IPS-20b (cell line): ENCODE measurements around the gene APOD.
"Not testable (repeated sequence)": the region's sequence is repeated elsewhere in the genome, so short reads cannot be mapped to it uniquely, and the experiment has no call there.

Experiments used
- H3K27ac ChIP-seq: one replicate; pipeline ENCODE4 v1.5.1; 2013; ENCODE audit warnings: low read length
- H3K27me3 ChIP-seq: 2 replicates; pipeline ENCODE4 v1.6.1; 2013; ENCODE audit warnings: mild to moderate bottlenecking, low read length, inconsistent platforms; ENCODE audit not compliant: insufficient read depth
- H3K36me3 ChIP-seq: 2 replicates; pipeline ENCODE4 v1.6.1; 2013; ENCODE audit warnings: low read depth, mild to moderate bottlenecking, inconsistent platforms, low read length, moderate library complexity; ENCODE audit not compliant: insufficient read depth
- H3K4me1 ChIP-seq: 2 replicates; pipeline ENCODE4 v1.6.1; 2013; ENCODE audit warnings: mild to moderate bottlenecking, control low read depth, inconsistent platforms, low read length, moderate library complexity; ENCODE audit not compliant: insufficient read depth
- H3K4me3 ChIP-seq: 2 replicates; pipeline ENCODE4 v1.5.1; 2013; ENCODE audit warnings: mild to moderate bottlenecking, low read length, inconsistent platforms
- H3K9ac ChIP-seq: 2 replicates; pipeline ENCODE4 v1.6.1; 2013; ENCODE audit warnings: low read depth, mild to moderate bottlenecking, inconsistent platforms, low read length, moderate library complexity
- H3K9me3 ChIP-seq: 2 replicates; pipeline ENCODE4 v1.6.1; 2013; ENCODE audit warnings: mild to moderate bottlenecking, low read depth, low read length, inconsistent platforms; ENCODE audit not compliant: insufficient read depth

Gene APOD

GRCh38 chr3:195614672-195615504 is 31.1 kb upstream of the APOD start:
- not testable (repeated sequence) for H3K4me1 ChIP-seq, H3K4me3 ChIP-seq, H3K9ac ChIP-seq, H3K36me3 ChIP-seq, H3K27ac ChIP-seq, H3K9me3 ChIP-seq, H3K27me3 ChIP-seq

- Histone ChIP-seq H3K27me3 (no peaks in the 10 kb centered on the region), H3K9me3 (peaks cover 21% of the 10 kb centered on the region), H3K4me3 (no peak overlapping the region), H3K27ac (no peak overlapping the region), H3K9ac (no peak overlapping the region), H3K4me1 (no peaks in the 10 kb centered on the region), H3K36me3 (no peaks in the 10 kb centered on the region)
Observed at GRCh38 chr3:195613468-195614069, 29.8 kb upstream of the APOD start.

GRCh38 chr3:195612075-195612800 is 28.5 kb upstream of the APOD start:
- H3K9me3 ChIP-seq: peaks cover 32% of the 10 kb centered on the region
- H3K27me3 ChIP-seq: no peaks in the 10 kb centered on the region
- H3K36me3 ChIP-seq: no peaks in the 10 kb centered on the region
- H3K4me1 ChIP-seq: no peaks in the 10 kb centered on the region
- no peak overlapping the region for H3K9ac ChIP-seq
- H3K27ac ChIP-seq: no peak overlapping the region
- H3K4me3 ChIP-seq: no peak overlapping the region

GRCh38 chr3:195609229-195609628 is 25.5 kb upstream of the APOD start:
- Histone ChIP-seq H3K27me3 (no peaks in the 10 kb centered on the region), H3K9ac (no peak overlapping the region), H3K27ac (no peak overlapping the region), H3K4me3 (no peak overlapping the region), H3K9me3 (peaks cover 58% of the 10 kb centered on the region), H3K36me3 (no peaks in the 10 kb centered on the region), H3K4me1 (no peaks in the 10 kb centered on the region)

GRCh38 chr3:195601785-195602184 is 18.0 kb upstream of the APOD start:
- H3K36me3 ChIP-seq, H3K27me3 ChIP-seq: not testable (repeated sequence)

GRCh38 chr3:195601382-195601781 is 17.6 kb upstream of the APOD start:
- Histone ChIP-seq H3K27ac (no peak overlapping the region), H3K36me3 (no peaks in the 10 kb centered on the region), H3K9ac (no peak overlapping the region), H3K27me3 (no peaks in the 10 kb centered on the region), H3K4me1 (no peaks in the 10 kb centered on the region), H3K4me3 (no peak overlapping the region), H3K9me3 (peaks cover 47% of the 10 kb centered on the region)

More at GRCh38 chr3:195601785-195602184, 18.0 kb upstream of the APOD start:
- H3K9me3 ChIP-seq: peaks cover 49% of the 10 kb centered on the region
- not testable (repeated sequence) for H3K9ac ChIP-seq, H3K4me1 ChIP-seq, H3K4me3 ChIP-seq, H3K27ac ChIP-seq

- not testable (repeated sequence) for H3K36me3 ChIP-seq, H3K9ac ChIP-seq, H3K27ac ChIP-seq, H3K4me1 ChIP-seq, H3K27me3 ChIP-seq, H3K4me3 ChIP-seq
- peaks cover 35% of the 10 kb centered on the region for H3K9me3 ChIP-seq
Observed at GRCh38 chr3:195599926-195600325, 16.2 kb upstream of the APOD start.

GRCh38 chr3:195599516-195599915 is 15.8 kb upstream of the APOD start:
- H3K27ac ChIP-seq, H3K4me1 ChIP-seq, H3K27me3 ChIP-seq, H3K9ac ChIP-seq, H3K4me3 ChIP-seq, H3K36me3 ChIP-seq: not testable (repeated sequence)
- peaks cover 31% of the 10 kb centered on the region for H3K9me3 ChIP-seq

- H3K27ac ChIP-seq: no peak overlapping the region
- H3K27me3 ChIP-seq: no peaks in the 10 kb centered on the region
- no peak overlapping the region for H3K9ac ChIP-seq
- H3K36me3 ChIP-seq: no peaks in the 10 kb centered on the region
- H3K4me3 ChIP-seq: no peak overlapping the region
- peaks cover 22% of the 10 kb centered on the region for H3K9me3 ChIP-seq
- no peaks in the 10 kb centered on the region for H3K4me1 ChIP-seq
Observed at GRCh38 chr3:195597848-195598247, 14.1 kb upstream of the APOD start.

- Histone ChIP-seq H3K4me1 (no peaks in the 10 kb centered on the region), H3K9ac (no peak overlapping the region), H3K36me3 (no peaks in the 10 kb centered on the region), H3K27ac (no peak overlapping the region), H3K9me3 (peaks cover 19% of the 10 kb centered on the region; the same call in 1 of the 2 replicates), H3K27me3 (no peaks in the 10 kb centered on the region), H3K4me3 (no peak overlapping the region)
Observed at GRCh38 chr3:195597229-195597628, 13.5 kb upstream of the APOD start.

GRCh38 chr3:195596765-195597171 is 13.0 kb upstream of the APOD start:
- Histone ChIP-seq H3K36me3 (no peaks in the 10 kb centered on the region), H3K4me3 (no peak overlapping the region), H3K27ac (no peak overlapping the region), H3K4me1 (no peaks in the 10 kb centered on the region), H3K27me3 (no peaks in the 10 kb centered on the region), H3K9me3 (peaks cover 15% of the 10 kb centered on the region; the same call in 1 of the 2 replicates), H3K9ac (no peak overlapping the region)
